Loucy (cell line): ENCODE measurements around the gene TCEA3.
"Not testable (repeated sequence)": the region's sequence is repeated elsewhere in the genome, so short reads cannot be mapped to it uniquely, and the experiment has no call there.

ENCODE experiments used
- H2AFZ ChIP-seq: fragments of 200-600 bp; sonication (generic); 2 replicates; pipeline ENCODE4 v1.6.0; 2016; ENCODE audit warnings: antibody characterized with exemption, mild to moderate bottlenecking, low read length, moderate library complexity
- H3F3A ChIP-seq: fragments of 200-600 bp; 2 replicates; pipeline ENCODE4 v1.6.0; 2016; ENCODE audit warnings: antibody characterized with exemption, low read depth, mild to moderate bottlenecking
- H3K27me3 ChIP-seq: fragments of 200-600 bp; sonication (generic); 2 replicates; pipeline ENCODE4 v1.6.1; 2014; ENCODE audit warnings: low read length, mild to moderate bottlenecking; ENCODE audit not compliant: insufficient read depth, poor library complexity, severe bottlenecking
- H3K36me3 ChIP-seq: fragments of 200-600 bp; sonication (generic); 2 replicates; pipeline ENCODE4 v1.6.1; 2016; ENCODE audit warnings: low read length; ENCODE audit not compliant: insufficient read depth
- H3K4me1 ChIP-seq: fragments of 200-600 bp; sonication (generic); 2 replicates; pipeline ENCODE4 v1.5.1; 2014; ENCODE audit warnings: low read length, mild to moderate bottlenecking; ENCODE audit not compliant: insufficient read depth, poor library complexity, severe bottlenecking
- H3K4me2 ChIP-seq: fragments of 200-600 bp; sonication (generic); 2 replicates; pipeline ENCODE4 v1.6.0; 2014; ENCODE audit warnings: antibody characterized with exemption, low read length, low read depth, mild to moderate bottlenecking; ENCODE audit not compliant: poor library complexity, severe bottlenecking
- H3K4me3 ChIP-seq: fragments of 200-600 bp; sonication (generic); 2 replicates; pipeline ENCODE4 v1.5.1; 2014; ENCODE audit warnings: low read length, mild to moderate bottlenecking, mixed read lengths; ENCODE audit not compliant: poor library complexity, severe bottlenecking
- H3K79me2 ChIP-seq: fragments of 200-600 bp; sonication (generic); 2 replicates; pipeline ENCODE4 v1.6.1; 2014; ENCODE audit warnings: low read length; ENCODE audit not compliant: insufficient read depth
- H3K9ac ChIP-seq: fragments of 200-600 bp; sonication (generic); 2 replicates; pipeline ENCODE4 v1.6.0; 2014; ENCODE audit warnings: mild to moderate bottlenecking, low read depth, low read length, moderate library complexity; ENCODE audit not compliant: poor library complexity, severe bottlenecking
- H3K9me2 ChIP-seq: fragments of 200-600 bp; sonication (generic); replicated peaks from 2 replicates; pipeline ENCODE4 v1.6.1; 2016; ENCODE audit warnings: low read depth, low read length, mixed read lengths
- H3K9me3 ChIP-seq: fragments of 200-600 bp; sonication (generic); 2 replicates; pipeline ENCODE4 v1.6.1; 2014; ENCODE audit warnings: mild to moderate bottlenecking, antibody characterized with exemption, low read length, low read depth; ENCODE audit not compliant: insufficient read depth
- H4K20me1 ChIP-seq: fragments of 200-600 bp; sonication (generic); 2 replicates; pipeline ENCODE4 v1.6.0; 2014; ENCODE audit warnings: antibody characterized with exemption, low read length, mild to moderate bottlenecking; ENCODE audit not compliant: insufficient read depth, poor library complexity, severe bottlenecking
- CTCF ChIP-seq: fragments of 200-600 bp; sonication (generic); conservative IDR thresholded peaks from 2 replicates; pipeline ENCODE4 v1.5.1; 2014; ENCODE audit warnings: mild to moderate bottlenecking, antibody characterized with exemption, low read length
- EZH2phosphoT487 ChIP-seq: fragments of 200-600 bp; IDR thresholded peaks from 2 replicates; pipeline ENCODE4 v1.6.1; 2018; ENCODE audit warnings: antibody characterized with exemption, mild to moderate bottlenecking, moderate library complexity, borderline replicate concordance

Gene TCEA3

GRCh38 chr1:23380719-23381118, 43.8 kb downstream of the TCEA3 start:
- Histone ChIP-seq H3K4me3 (no peak overlapping the region), H3K79me2 (no peaks in the 10 kb centered on the region), H3F3A (no peaks in the 10 kb centered on the region), H3K4me1 (no peaks in the 10 kb centered on the region), H3K9me3 (no peaks in the 10 kb centered on the region), H2AFZ (no peak overlapping the region), H3K27me3 (no peaks in the 10 kb centered on the region), H3K9ac (no peak overlapping the region), H4K20me1 (no peaks in the 10 kb centered on the region), H3K4me2 (no peak overlapping the region), H3K9me2 (no peaks in the 10 kb centered on the region), H3K36me3 (no peaks in the 10 kb centered on the region)
- no peak for TF ChIP-seq CTCF
- no peak for TF ChIP-seq EZH2phosphoT487

GRCh38 chr1:23380236-23380635, 44.3 kb downstream of the TCEA3 start:
- H3K9me2 ChIP-seq, H3K36me3 ChIP-seq, H3K9ac ChIP-seq, H3K4me1 ChIP-seq, H3F3A ChIP-seq, H3K27me3 ChIP-seq, H3K4me2 ChIP-seq, H3K9me3 ChIP-seq, H3K4me3 ChIP-seq, H2AFZ ChIP-seq, H4K20me1 ChIP-seq, H3K79me2 ChIP-seq: not testable (repeated sequence)

GRCh38 chr1:23376890-23377811, 47.4 kb downstream of the TCEA3 start:
- Histone ChIP-seq H4K20me1 (no peaks in the 10 kb centered on the region), H3K4me2 (no peak overlapping the region), H3K4me1 (peaks cover 1% of the 10 kb centered on the region), H3K9me2 (no peaks in the 10 kb centered on the region), H3K36me3 (no peaks in the 10 kb centered on the region), H2AFZ (no peak overlapping the region), H3F3A (no peaks in the 10 kb centered on the region), H3K4me3 (no peak overlapping the region), H3K79me2 (peaks cover 6% of the 10 kb centered on the region; the same call in 1 of the 2 replicates), H3K9me3 (no peaks in the 10 kb centered on the region), H3K27me3 (no peaks in the 10 kb centered on the region), H3K9ac (peak overlapping the region; percentile 15)
- TF ChIP-seq CTCF = no peak
- no peak for TF ChIP-seq EZH2phosphoT487

- not testable (repeated sequence) for H3K9ac ChIP-seq, H3F3A ChIP-seq, H2AFZ ChIP-seq, H3K4me2 ChIP-seq, H4K20me1 ChIP-seq, H3K4me3 ChIP-seq, H3K27me3 ChIP-seq, H3K9me3 ChIP-seq, H3K9me2 ChIP-seq, H3K36me3 ChIP-seq
- Histone ChIP-seq H3K4me1 (peaks cover 17% of the 10 kb centered on the region), H3K79me2 (peaks cover 36% of the 10 kb centered on the region)
Observed at GRCh38 chr1:23374079-23374735, 50.3 kb downstream of the TCEA3 start.
